GM19372 (cell line): ENCODE measurements around the gene KRTAP5-6.

Experiments
- ATAC-seq: cut with Tn5 transposase; IDR thresholded peaks from one replicate; pipeline ENCODE4 v1.9.1; 2021; ENCODE audit warnings: mild to moderate bottlenecking, low read depth, moderate library complexity; ENCODE audit not compliant: unreplicated experiment

Gene KRTAP5-6

GRCh38 chr11:1744891-1745700, 48.1 kb downstream of the KRTAP5-6 start:
- ATAC-seq: no peak

- ATAC-seq: no peak
Measured at GRCh38 chr11:1745701-1746320, 48.8 kb downstream of the KRTAP5-6 start.

- ATAC-seq: no peak
Measured at GRCh38 chr11:1746511-1746931, 49.5 kb downstream of the KRTAP5-6 start.

GRCh38 chr11:1746956-1747752, 50.2 kb downstream of the KRTAP5-6 start:
- ATAC-seq: no peak
